Glomerular visceral epithelial cell (primary cell): ENCODE data around the gene ARMH2.

Source experiments
- DNase-seq: peaks from one replicate; pipeline ENCODE4 v3.0.0-alpha.2; 2016; ENCODE audit errors: extremely low spot score

ARMH2 gene

DNA sequence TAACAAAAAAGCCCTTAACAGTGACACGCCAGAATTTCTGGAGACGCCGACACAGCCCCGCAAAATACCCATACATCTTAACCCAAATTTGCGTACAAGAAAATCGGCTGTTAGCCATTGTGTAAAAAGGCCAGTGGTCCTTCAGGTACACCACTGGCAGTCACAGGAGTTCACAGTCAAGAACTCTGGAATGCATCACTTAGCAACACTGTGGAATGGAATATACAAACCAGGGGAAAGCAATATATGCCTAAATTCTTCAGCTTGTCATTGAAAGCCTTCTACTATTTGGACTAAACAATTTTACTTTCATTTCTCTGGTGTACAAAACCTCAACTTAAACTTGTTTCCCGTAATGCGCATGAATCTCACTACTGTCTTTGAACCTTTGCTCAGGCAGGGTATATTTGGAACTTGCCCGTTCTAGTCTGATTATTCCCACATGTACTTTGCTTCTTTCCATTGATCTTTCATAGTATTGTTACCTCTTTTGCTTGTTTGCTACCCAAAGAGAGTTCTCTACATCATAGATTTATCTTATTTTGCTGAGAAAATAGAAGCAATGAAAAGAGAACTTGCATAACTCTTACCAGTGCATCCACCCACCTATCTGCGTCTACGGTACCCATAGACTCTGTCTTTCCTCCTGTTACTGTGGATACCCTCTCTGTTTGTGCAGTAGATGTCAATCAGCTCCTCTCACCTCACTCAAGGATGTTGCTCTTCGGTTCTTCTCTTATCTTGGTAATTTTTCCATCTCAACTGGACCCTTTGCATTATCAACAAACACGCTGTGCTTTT, at the start of gene ARMH2:
ARMH2 (minus strand) TSS at position 178 of the 801 bp plus-strand sequence; CDS start at position 118, 60 bp downstream.
- DNase-seq: no peak

DNA sequence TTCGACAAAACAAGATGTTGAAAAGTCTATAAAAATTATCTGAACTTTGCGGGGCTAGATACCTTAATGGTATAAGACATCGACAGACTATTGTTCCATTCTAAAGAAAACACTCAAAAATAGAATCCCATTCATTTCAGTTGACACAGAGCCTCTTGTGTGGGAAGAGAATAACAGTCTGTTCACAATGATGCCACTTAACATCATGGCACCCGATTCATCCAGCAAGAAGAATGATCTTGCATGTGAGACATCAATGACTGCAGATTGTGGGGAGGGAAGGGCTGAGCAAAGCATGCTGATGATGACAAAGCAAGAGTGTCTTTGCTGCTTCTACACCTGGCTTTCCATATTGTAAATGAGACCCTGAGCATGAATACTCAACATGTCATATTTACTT, 49.7 kb upstream of the ARMH2 start:
- DNase-seq: no peak

DNA sequence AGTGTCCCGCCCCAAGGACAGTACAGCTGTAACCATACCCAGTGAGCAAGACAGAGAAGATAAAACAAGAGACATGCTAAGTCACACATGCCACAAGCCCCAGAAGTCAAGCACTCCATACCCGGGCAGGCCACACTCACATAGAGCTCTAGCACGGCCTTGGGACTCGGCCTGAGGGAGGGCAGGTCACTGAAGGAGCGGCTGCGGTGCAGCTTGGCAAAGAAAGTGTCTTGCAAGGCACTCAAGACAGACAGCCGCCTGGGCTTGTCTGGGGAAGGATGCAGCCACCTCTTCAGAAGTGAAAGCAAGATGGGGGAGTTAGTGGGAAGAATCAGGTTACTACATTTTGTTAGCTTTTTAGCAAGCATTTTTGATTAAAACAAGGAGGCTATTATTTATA, 48.7 kb upstream of the ARMH2 start:
- no peak for DNase-seq

DNA sequence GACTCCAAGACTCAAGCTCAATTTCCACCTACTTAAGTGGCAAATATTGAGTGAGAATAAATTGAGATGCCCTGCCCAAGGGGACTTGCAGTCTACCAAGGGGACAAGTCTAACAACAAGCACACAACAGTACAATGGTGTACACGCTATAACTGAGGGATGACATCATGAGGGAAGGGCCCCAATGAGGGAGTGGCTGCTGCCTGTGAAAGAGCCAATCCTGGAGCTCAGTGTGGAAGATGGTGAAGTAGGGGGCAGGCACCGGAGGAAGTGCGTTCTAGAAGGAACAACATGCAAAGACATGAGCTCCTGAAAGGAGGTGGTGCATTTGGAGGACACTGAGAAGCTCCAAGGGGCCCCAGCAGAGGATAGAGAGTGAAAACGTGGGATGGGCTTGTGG, 46.9 kb upstream of the ARMH2 start:
- DNase-seq: no peak

DNA sequence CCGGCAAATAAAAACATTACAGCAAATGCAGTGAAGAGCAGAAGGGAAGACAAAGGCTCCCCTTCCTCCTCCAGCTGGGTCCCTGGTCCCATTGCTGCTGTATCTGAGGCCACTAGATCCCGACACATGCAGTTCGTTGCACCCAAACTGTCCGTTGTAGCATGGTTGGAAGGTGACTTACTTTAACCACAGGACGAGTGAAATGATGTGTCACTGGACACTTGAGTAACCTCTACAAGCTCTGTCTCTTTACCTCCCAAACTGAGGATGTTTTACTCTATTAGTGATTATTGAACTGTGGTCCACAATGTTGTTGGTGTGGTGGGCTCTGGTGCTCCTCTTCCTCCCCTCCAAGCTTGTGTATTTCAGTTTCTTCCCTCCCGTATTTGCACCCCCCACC, 46.2 kb upstream of the ARMH2 start:
- DNase-seq: peak; percentile 13

DNA sequence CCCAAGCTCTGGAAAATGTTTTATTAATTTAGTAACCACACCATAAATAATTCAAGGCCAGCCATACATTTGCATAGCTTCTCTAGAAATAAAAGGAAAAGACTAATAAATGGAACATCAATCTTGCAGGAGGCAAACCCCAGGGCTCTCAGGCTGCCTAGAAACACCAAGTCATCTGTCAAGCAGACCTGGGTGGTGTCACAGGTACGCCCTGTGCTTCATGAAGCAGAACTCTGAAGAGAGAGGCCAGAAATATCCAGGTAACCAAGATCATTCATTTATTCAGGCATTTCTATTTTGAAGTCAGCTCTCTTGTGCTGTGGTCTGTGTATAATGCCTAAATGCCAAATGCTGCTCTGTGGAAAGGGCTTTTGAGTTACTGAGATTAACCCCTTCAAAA, 45.3 kb upstream of the ARMH2 start:
- no peak for DNase-seq

DNA sequence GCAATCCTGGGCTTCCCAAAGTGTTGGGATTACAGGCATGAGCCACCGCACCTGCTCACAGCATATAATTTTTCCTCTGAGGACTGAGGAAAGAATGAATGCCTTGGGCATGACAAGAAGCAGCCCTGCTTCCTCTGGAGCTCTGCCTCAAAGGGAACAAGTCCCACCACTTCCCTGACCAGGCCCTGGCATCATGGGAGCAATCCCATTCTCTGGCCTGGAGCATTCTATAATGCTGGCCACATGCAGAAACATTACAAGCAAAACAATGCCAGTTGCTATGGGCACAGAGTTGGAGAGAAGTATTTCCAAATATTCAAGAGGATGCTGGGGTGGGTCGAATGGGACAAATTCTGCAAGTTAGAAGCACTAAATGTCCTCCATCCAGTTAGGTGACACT, 41.5 kb upstream of the ARMH2 start:
- no peak for DNase-seq

GRCh38 chr6:24838994-24839393, 40.3 kb upstream of the ARMH2 start:
- no peak for DNase-seq

DNA sequence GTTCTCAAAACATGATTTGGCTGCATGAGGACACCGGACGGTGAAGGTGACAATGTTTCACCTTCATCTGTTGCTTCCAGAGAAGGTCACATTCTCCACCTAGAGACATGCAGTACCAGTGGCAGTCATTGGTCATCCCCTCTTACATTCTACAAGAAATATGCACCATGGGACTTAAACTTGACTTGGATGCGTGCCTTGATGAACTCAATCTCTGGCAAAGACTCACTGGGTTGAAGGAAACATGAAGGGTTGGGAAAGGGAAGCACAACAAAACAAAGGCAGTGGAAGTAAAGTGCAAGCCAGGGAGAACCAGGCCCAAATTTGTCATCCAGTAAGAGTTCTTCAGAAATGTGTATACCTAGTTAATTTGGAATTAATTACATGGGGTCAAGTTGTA, 39.4 kb upstream of the ARMH2 start:
- no peak for DNase-seq

GRCh38 chr6:24836109-24836508, 37.4 kb upstream of the ARMH2 start:
- no peak for DNase-seq

DNA sequence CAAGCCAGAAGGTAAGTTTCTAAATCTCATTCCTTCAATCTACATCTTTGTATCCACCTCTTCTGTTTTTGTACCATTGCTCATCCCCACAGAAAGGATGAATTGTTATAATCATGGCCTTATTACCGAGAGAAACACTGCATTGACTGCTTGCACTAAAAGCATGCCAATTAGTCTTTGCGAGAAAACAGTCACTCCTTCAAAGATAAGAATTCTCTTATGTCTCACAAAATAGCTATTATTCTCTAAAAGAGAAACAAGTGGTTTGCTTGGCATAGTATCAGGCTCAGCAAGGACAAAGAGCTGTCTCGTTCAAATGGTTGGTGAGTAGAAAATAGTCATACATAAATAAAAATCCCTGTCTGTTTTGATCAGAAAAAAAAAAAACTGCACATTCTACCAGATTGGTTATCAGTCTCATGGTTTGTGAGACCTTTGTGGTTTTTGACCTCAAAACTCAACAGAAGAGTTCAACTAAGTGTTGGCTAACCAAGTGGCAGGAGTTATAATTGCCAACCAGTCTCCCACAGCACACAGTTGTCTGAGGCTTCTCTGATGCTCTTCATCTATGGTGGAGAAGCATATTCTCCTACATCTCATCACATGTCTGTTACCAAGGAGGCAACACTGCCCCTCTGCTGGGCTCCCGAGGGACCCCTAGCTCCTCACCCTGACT, 35.1 kb upstream of the ARMH2 start:
- no peak for DNase-seq

DNA sequence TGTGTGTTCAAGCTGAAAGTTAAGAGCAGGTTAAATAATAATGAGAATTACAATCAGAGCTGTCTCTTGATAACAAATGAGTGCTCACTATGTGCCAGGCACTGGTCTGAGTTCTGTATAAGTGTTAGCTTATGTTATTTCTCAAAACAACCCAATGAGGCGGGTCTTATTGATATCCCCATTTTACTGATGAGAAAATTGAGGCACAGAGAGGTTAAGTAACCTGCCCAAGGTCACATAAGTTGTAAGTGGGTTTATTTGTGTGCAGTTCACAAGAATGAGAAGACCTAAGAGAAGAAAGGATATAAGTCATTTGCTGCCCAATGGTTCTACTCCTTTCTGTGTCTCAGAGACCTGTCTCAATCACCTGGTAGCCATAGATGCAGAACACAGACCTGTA, 34.1 kb upstream of the ARMH2 start:
- no peak for DNase-seq

DNA sequence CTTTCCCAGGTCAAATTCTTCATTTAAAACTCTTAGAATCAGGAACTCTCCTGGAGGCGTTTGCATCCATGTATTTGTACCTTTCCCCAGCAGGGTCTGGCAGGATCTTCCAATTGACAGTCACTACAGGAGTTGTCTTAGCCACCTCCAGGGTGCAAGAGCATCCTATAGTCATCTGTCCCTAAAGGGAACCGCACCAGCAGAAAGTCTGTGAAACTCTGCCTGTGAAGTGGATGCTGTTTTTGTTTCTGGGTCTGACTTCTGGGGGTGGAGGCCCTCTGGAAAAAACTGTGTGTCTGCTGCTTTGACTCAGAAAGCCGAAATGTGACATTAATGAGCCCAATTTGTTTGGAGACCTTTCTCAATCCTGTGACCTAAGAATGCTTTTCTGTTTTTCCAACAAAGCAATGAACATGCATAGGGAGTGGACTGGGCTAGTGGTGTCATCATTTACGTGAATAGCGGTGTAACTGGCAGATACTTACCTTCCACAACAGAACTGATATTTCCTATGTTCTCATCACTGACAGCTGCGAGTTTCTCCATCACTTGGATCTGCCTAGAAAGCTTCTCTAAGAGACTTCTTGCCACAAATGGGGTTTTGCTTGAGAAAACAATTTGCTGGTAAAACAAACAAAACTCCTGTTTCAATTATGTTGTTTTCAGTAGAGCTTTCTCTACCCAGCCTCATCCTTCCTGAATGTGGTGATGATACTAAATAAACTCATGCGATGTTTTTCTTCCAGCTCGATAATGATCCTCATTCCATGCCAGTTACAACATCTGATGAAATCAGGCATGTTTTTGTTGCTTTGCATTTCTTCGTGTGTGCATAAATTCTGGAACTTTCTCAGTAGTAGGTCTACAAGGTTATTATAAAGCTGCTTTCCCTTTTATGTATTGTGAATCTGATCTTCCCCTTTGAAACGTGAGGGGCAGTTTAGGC, 33.3 kb upstream of the ARMH2 start:
- no peak for DNase-seq

GRCh38 chr6:24829657-24830056, 30.9 kb upstream of the ARMH2 start:
- no peak for DNase-seq

GRCh38 chr6:24827970-24828369, 29.3 kb upstream of the ARMH2 start:
- DNase-seq: no peak

DNA sequence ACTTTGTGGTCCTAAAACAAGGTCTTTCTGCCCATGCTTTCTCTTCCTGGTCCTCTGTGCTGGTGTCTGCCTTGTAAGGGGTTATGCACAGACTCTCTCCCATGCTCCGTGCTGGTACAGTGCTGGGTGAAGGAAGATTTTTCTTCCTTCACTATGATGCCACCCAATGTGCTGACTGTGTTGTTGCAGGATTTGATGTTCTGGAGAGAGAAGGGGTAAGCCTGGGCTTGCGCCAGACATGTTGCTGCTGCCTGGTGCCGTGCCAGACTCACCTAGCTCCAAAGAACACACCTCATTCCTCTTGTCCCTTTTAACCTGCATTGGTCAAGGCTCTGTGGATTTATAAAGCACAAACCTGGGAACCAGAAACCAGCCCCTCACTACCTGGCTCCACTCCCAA, 28.4 kb upstream of the ARMH2 start:
- peak; percentile 16 for DNase-seq

DNA sequence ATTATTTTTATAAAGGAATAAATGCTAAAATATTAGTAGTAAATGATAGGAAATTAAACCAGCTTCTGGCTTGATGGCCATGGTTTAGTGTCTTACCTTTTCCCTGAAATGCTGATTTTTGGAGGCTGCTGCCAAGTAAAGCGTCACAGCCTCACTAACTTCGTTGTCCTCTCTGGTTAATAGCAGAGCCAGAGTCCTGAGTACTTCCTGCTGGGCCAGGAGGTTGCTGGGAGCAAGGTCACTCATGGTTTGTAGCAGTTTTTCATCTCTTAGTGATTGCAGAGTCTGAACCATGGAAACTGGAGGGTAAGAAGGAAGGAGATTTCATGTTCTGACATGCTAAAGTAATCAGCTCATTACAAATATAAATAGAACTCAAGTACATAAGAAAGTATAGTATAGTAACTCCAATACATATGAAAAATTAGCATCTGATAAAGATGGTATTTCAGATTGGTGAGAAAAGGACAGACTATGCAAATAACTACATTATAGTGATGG, 26.5 kb upstream of the ARMH2 start:
- no peak for DNase-seq

GRCh38 chr6:24824142-24824938, 25.6 kb upstream of the ARMH2 start:
- DNase-seq: no peak

DNA sequence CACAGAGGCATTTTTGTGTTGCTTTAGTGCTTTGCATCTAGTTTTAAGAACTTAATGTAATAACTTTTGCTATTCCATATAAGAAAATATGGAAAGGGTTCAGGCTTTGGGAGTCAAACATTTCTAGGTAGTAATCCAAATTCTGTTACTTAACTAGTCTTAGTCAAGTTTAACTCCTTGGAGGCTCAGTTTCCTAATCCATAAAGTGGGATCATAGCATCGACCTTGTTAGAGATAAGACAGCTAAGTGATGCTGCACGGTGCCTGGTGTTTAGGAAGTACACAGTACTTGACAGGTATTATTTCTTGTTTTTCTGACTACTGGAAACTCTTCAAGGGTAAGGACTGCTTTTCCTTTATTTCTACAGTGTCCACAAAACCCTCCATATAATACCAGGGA, 24.5 kb upstream of the ARMH2 start:
- DNase-seq: no peak

GRCh38 chr6:24822696-24823095, 24.0 kb upstream of the ARMH2 start:
- DNase-seq: no peak

DNA sequence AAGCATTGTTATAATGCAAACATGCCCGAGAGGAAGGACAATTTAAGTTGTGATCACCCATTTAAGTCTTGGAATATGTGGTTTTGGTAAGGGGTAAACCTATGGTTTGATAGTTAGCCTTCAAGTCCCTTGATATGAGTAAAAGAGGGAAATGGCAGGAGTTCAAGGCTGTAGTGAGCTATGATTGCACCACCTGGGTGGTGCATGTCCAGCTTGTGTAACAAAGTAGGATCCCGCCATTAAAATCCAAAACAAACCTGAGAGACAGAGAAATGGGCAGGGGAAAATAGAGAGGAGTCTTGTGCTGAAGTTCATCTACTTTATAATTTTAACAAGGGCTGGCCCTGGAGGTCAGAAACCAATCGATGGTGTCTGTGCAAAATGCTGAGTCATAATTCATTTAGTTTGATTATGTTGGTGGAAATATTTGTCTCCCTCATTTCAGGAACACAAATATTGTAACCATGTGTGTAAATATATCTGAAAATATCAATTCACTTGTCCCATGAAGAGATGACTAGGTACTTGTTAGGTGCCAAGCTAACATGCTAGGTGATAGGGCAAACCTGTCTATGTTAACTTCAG, 23.2 kb upstream of the ARMH2 start:
- DNase-seq: no peak
